Measurements from ENCODE around the gene ZNF697.
"Not testable (repeated sequence)": the region's sequence is repeated elsewhere in the genome, so short reads cannot be mapped to it uniquely, and the experiment has no call there.

ZNF697 gene

GRCh38 chr1:119631086-119631432 lies 17.0 kb downstream of the ZNF697 start:
- DNase-seq (ENCODE audit: low spot score): no peak

- no peak for DNase-seq (ENCODE audit: low spot score)
Measured at GRCh38 chr1:119626841-119627240, 21.2 kb downstream of the ZNF697 start.

GRCh38 chr1:119626011-119626545 lies 22.0 kb downstream of the ZNF697 start:
- no peak for DNase-seq (ENCODE audit: low spot score)

GRCh38 chr1:119623678-119624077 lies 24.4 kb downstream of the ZNF697 start:
- no peak for DNase-seq (ENCODE audit: low spot score)

GRCh38 chr1:119623193-119623515 lies 24.9 kb downstream of the ZNF697 start:
- no peak for DNase-seq (ENCODE audit: low spot score)

GRCh38 chr1:119622311-119623192 lies 25.5 kb downstream of the ZNF697 start:
- DNase-seq (ENCODE audit: low spot score): no peak

- DNase-seq (ENCODE audit: low spot score): no peak
Measured at GRCh38 chr1:119621705-119622104, 26.4 kb downstream of the ZNF697 start.

- no peak for DNase-seq (ENCODE audit: low spot score)
Measured at GRCh38 chr1:119617751-119618691, 30.0 kb downstream of the ZNF697 start.

GRCh38 chr1:119616748-119617147 lies 31.3 kb downstream of the ZNF697 start:
- DNase-seq (ENCODE audit: low spot score): not testable (repeated sequence)

- DNase-seq (ENCODE audit: low spot score): not testable (repeated sequence)
Measured at GRCh38 chr1:119615100-119615499, 33.0 kb downstream of the ZNF697 start.

- peak; percentile 77 for DNase-seq (ENCODE audit: low spot score)
Measured at GRCh38 chr1:119613769-119614720, 34.0 kb downstream of the ZNF697 start.

GRCh38 chr1:119611701-119612113 lies 36.4 kb downstream of the ZNF697 start:
- DNase-seq (ENCODE audit: low spot score): peak; percentile 74

- not testable (repeated sequence) for DNase-seq (ENCODE audit: low spot score)
Measured at GRCh38 chr1:119608816-119609215, 39.2 kb downstream of the ZNF697 start.

GRCh38 chr1:119607087-119607807 lies 40.8 kb downstream of the ZNF697 start:
- DNase-seq (ENCODE audit: low spot score): not testable (repeated sequence)

- no peak for DNase-seq (ENCODE audit: low spot score)
Measured at GRCh38 chr1:119606394-119606793, 41.7 kb downstream of the ZNF697 start.

- no peak for DNase-seq (ENCODE audit: low spot score)
Measured at GRCh38 chr1:119605686-119606085, 42.4 kb downstream of the ZNF697 start.

GRCh38 chr1:119605080-119605479 lies 43.0 kb downstream of the ZNF697 start:
- DNase-seq (ENCODE audit: low spot score): not testable (repeated sequence)

GRCh38 chr1:119603695-119604094 lies 44.4 kb downstream of the ZNF697 start:
- DNase-seq (ENCODE audit: low spot score): no peak

GRCh38 chr1:119603241-119603640 lies 44.8 kb downstream of the ZNF697 start:
- not testable (repeated sequence) for DNase-seq (ENCODE audit: low spot score)

- DNase-seq (ENCODE audit: low spot score): not testable (repeated sequence)
Measured at GRCh38 chr1:119602789-119603188, 45.3 kb downstream of the ZNF697 start.

GRCh38 chr1:119602169-119602568 lies 45.9 kb downstream of the ZNF697 start:
- DNase-seq (ENCODE audit: low spot score): no peak
